ENCODE data around the gene ANKS1B. TPM values are rescaled to one million over a fixed set of nuclear protein-coding genes. Genes with fewer than 3 reads are reported as not detected.

ANKS1B gene
- total RNA-seq, 2 experiments from 2014 or later, result not detected

DNA sequence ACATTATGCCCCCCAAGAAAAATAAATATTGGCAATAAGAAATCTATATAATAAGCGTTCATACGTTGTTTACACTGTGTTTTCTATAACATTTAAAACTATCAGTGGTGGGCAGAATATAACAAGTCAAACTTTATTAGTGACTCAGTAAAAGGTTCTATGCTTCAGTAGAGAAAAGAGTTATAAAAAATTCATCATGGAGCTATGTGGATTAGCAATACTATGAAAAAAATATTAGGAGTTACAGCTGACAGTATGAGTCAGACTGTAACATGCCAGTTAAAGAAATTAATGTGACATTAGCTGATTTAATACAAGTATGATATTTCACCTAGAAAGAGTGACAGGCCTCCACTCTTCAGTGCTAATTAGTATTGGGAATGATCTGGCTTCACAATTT lies 462.3 kb downstream of the ANKS1B start:
- no peak for DNase-seq
- Mint-ChIP-seq H3K4me1 (no peaks in the 10 kb centered on the region), H3K4me3 (no peak overlapping the region), H3K27ac (no peak overlapping the region), H3K9me3 (peaks cover 6% of the 10 kb centered on the region), H3K36me3 (no peaks in the 10 kb centered on the region), H3K27me3 (no peaks in the 10 kb centered on the region)

DNA sequence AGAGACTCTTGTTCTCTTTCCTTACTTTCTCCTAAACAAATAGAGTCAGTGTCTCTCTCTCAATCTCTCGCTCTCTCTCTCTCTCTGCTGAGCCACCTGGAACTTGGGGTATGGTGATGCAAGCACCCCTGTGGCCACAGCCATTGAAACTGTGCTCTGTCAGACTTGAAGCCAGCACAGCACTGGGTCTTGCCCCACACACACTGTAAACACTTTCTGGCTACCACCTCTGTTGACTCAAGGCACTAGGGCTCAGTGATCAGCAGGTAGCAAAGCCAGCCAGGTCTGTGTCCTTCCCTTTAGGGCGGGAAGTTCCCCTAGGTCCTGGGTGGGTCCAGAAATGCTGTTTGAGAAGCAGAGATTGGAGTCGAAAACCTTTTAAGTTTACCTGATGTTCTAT lies 463.1 kb downstream of the ANKS1B start:
- Mint-ChIP-seq H3K4me3 (no peak overlapping the region), H3K27ac (no peak overlapping the region), H3K36me3 (no peaks in the 10 kb centered on the region), H3K4me1 (no peaks in the 10 kb centered on the region), H3K27me3 (no peaks in the 10 kb centered on the region), H3K9me3 (peaks cover 9% of the 10 kb centered on the region)
- DNase-seq, result no peak

DNA sequence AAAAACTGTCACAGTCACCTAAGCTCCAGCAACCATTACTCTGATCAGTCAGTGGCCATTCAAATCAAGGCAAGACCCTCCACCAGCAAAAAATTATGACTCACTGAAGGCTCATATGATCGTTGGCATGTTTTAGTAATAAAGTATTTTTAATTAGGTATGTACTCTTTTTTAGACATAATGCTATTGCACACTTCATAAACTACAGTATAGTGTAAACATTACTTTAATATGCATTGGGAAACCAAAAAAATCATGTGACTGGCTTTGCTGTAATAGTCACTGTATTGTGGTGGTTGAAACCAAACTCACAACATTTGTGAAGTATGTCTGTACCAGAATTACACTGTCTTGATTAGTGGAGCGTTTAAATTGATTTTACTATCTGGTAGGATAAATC lies 471.7 kb downstream of the ANKS1B start:
- H3K9me3 Mint-ChIP-seq, result peaks cover 18% of the 10 kb centered on the region
- no peak overlapping the region for H3K4me3 Mint-ChIP-seq

DNA sequence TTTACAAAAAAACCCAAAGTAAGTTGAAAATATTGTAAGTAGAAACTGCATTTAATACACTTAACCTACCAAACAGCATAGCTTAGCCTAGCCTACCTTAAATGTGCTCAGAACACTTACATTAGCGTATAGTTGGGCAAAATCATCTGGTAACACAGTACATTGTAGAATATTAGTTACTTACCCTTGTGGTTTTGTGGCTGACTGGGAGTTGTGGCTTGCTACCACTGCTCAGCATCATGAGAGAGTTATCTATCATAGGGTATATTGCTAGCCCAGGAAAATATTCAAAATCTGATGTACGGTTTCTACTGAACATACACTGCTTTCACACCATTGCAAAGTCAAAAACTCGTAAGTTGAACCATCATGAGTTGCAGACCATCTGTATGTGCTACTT lies 478.9 kb downstream of the ANKS1B start:
- no peak for DNase-seq
- H3K4me3 Mint-ChIP-seq, result no peak overlapping the region
- H3K4me1 Mint-ChIP-seq, result no peaks in the 10 kb centered on the region
- no peak overlapping the region for H3K27ac Mint-ChIP-seq
- H3K27me3 Mint-ChIP-seq, result no peaks in the 10 kb centered on the region
- peaks cover 6% of the 10 kb centered on the region for H3K9me3 Mint-ChIP-seq
- H3K36me3 Mint-ChIP-seq, result no peaks in the 10 kb centered on the region

More for the DNA sequence above, 471.7 kb downstream of the ANKS1B start:
- Mint-ChIP-seq H3K27me3 (no peaks in the 10 kb centered on the region), H3K27ac (no peak overlapping the region), H3K36me3 (no peaks in the 10 kb centered on the region), H3K4me1 (no peaks in the 10 kb centered on the region)
- DNase-seq, result no peak

DNA sequence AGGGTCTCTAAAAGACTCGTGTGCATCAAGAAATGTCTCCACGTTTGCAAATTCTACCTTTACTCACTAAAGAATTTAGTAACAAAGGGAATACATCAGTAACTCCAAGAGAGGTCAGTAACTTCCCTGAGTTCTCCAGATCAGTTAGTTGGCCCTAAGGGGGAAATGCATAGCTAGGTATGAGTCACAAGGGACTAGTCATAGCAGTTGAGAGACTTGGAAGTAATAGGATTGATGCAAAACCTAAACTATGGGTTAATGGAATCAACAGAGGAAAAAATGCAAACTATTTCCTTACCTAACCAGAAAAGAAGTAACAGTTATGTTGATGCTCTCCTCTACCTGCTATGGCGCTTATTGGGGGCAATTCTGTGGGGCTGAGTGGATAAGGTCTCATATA lies 486.0 kb downstream of the ANKS1B start:
- H3K36me3 Mint-ChIP-seq, result no peaks in the 10 kb centered on the region
- H3K27ac Mint-ChIP-seq, result no peak overlapping the region
- no peak overlapping the region for H3K4me3 Mint-ChIP-seq
- H3K9me3 Mint-ChIP-seq, result peaks cover 3% of the 10 kb centered on the region
- no peaks in the 10 kb centered on the region for H3K27me3 Mint-ChIP-seq
- DNase-seq, result no peak
- no peaks in the 10 kb centered on the region for H3K4me1 Mint-ChIP-seq

DNA sequence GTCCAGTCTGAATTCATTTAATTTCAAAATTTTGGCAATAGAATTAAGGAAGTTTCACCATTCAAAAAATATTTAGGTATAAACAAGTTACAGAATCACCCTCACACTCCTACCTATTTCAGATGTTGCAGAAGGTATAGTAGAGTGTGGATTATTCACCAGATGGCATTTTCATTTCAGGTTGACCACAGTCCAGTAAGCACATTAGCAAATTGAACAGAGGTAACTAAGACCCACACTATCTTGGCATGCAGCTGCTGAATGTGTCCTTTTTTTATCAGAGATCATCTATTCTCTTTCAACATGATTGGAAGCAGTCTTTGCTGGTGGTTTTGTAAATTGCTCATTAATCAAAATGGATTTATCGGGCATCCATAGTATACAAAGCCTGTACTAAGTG lies 488.9 kb downstream of the ANKS1B start:
- H3K4me3 Mint-ChIP-seq, result no peak overlapping the region
- H3K27ac Mint-ChIP-seq, result no peak overlapping the region
- H3K4me1 Mint-ChIP-seq, result no peaks in the 10 kb centered on the region
- H3K27me3 Mint-ChIP-seq, result no peaks in the 10 kb centered on the region
- no peaks in the 10 kb centered on the region for H3K36me3 Mint-ChIP-seq
- H3K9me3 Mint-ChIP-seq, result peaks cover 3% of the 10 kb centered on the region
- DNase-seq, result no peak

DNA sequence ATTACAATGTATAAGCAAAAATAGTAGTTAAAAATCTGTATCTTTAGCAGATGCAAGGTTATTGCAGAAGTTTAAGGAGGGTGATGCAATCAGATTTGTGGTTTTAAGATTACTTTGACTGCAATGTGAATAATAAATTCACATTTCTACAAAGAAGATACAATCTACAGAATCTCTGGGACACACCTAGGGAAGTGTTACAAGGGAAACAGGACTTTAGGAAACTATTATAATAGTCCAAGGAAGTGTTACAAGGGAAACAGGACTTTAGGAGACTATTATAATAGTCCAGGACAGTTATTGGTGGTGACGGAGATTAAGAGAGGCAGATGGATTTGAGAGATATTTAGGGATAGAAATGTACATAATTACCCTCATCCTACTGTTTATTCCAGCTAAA lies 491.5 kb downstream of the ANKS1B start:
- no peak overlapping the region for H3K4me3 Mint-ChIP-seq
- DNase-seq, result no peak
- H3K36me3 Mint-ChIP-seq, result no peaks in the 10 kb centered on the region
- H3K4me1 Mint-ChIP-seq, result no peaks in the 10 kb centered on the region
- H3K9me3 Mint-ChIP-seq, result peaks cover 2% of the 10 kb centered on the region
- H3K27ac Mint-ChIP-seq, result no peak overlapping the region
- no peaks in the 10 kb centered on the region for H3K27me3 Mint-ChIP-seq

DNA sequence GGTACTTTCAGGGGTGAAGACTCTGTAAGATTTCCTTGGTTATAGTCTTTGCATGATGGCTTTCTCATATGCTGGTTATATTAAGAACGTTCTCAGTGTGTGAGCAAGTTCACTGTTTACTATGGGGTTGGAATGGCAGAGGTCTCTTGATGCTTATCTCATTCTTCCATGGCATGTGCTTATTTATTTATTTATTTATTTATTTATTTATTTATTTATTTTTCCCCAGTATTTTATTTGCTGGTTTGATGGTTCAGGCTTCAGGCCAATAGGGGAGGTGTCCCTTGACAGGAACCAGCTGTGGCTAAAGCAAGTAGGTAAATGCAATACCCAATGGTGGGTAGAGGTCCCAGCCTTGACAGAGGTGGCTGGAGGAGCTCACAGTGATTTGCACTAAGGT lies 498.5 kb downstream of the ANKS1B start:
- Mint-ChIP-seq H3K4me1 (no peaks in the 10 kb centered on the region), H3K9me3 (peaks cover 25% of the 10 kb centered on the region), H3K36me3 (no peaks in the 10 kb centered on the region), H3K27ac (no peak overlapping the region), H3K27me3 (no peaks in the 10 kb centered on the region), H3K4me3 (no peak overlapping the region)
- no peak for DNase-seq

DNA sequence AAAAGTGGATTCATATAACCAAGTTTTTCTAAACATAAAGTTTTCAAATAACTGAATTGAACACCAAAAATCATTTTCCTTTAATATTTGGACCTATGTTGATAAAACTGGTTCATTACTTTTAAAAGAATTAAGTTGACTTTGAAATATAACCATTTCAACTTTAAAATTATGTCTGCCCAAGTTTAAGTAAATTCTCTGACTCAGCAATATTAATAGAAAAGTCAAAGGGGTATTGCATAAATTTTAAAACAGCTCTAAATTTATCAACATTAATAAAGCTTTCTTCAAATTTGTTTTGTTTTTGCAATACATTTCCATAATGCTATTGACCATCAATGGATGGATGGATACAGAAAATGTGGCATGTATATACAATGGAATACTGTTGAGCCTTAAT lies 505.6 kb downstream of the ANKS1B start:
- no peaks in the 10 kb centered on the region for H3K27me3 Mint-ChIP-seq
- H3K27ac Mint-ChIP-seq, result no peak overlapping the region
- no peaks in the 10 kb centered on the region for H3K4me1 Mint-ChIP-seq
- no peak for DNase-seq
- H3K36me3 Mint-ChIP-seq, result no peaks in the 10 kb centered on the region
- H3K4me3 Mint-ChIP-seq, result no peak overlapping the region
- peaks cover 15% of the 10 kb centered on the region for H3K9me3 Mint-ChIP-seq

DNA sequence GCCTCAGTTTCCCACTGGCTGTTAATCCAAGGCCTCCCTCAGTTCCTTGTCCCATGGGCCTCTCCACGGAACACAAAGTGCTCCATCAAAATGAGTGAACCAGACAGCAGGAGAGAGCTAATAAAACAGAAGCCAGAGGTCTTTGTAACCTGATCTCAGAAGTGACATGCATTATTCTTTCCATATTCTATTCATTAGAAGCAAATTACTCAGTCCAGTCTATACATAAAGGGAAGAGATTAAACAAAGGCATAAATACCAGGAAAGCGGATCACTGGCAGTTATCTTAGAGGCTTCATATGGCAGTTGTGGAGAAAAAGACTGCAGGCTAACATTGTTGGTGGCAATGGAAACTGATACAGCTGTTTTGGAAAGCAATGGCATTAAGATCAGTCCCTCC lies 507.8 kb downstream of the ANKS1B start:
- Mint-ChIP-seq H3K9me3 (peaks cover 6% of the 10 kb centered on the region), H3K4me1 (no peaks in the 10 kb centered on the region), H3K36me3 (no peaks in the 10 kb centered on the region), H3K27me3 (no peaks in the 10 kb centered on the region), H3K4me3 (no peak overlapping the region), H3K27ac (no peak overlapping the region)
- no peak for DNase-seq

DNA sequence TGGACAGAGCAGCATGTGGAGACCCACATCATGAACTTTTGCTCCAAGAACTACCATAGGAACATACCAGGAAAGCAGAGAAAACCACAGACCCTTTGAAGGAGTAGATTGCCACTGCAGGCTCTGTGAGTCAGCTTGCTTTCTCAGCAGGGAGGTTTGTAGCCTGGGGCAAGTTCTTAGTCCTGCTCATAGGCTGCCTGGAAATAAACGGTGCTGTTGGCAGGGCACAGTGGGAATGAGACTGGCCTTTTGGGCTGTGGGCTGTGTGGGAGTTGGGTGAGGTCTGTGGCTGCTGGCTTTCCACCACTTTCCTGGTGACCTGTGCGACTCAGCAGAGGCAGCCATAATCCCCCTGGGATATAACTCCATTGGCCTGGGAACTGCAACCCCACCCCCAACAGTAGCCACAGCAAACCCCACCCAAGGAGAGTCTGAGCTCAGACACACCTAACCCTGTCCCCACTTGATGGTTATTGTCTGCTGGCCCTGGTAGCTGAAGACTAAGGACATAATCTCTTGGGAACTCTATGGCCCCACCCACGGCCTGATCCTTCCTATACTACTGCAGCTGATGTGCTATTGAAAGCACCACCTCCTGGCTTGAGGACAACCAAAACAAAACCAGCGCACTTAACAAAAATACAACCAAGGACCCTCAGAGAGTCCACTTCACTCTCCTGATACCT lies 529.2 kb downstream of the ANKS1B start:
- Mint-ChIP-seq H3K4me3 (no peak overlapping the region), H3K9me3 (peaks cover 9% of the 10 kb centered on the region), H3K27ac (no peak overlapping the region), H3K4me1 (no peaks in the 10 kb centered on the region), H3K27me3 (no peaks in the 10 kb centered on the region), H3K36me3 (no peaks in the 10 kb centered on the region)
- DNase-seq, result no peak

DNA sequence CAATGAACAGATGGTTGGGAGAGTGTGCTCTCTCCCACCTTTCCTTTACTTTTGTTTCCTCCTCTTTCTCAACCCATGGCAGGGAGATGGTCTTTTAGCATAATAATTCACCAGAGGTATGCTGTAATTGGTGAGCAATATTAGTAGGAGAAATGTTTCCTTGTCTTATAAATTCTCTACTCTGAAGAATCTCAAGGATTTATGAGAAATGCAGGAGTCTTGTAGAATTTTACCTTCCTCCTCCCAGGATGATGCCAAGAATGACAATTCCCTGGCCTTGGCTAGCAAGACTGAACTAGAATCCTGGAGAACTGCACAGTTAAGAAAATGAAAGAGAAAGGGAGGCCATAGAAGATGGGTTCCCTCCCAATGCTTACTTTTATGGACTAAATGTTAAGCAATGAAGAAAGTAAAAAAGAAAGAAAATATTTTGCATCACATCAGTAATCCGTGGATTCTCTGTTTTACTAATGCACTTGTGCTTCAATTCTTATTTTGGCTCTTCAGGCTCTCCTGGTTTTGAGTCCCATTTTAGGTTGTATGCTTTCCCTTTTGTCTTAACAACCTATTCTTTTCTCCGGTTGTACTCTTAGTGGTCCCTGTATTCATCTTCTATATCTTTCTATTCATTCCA lies 530.1 kb downstream of the ANKS1B start:
- no peak overlapping the region for H3K4me3 Mint-ChIP-seq
- H3K36me3 Mint-ChIP-seq, result no peaks in the 10 kb centered on the region
- H3K4me1 Mint-ChIP-seq, result no peaks in the 10 kb centered on the region
- no peaks in the 10 kb centered on the region for H3K27me3 Mint-ChIP-seq
- DNase-seq, result no peak
- peaks cover 9% of the 10 kb centered on the region for H3K9me3 Mint-ChIP-seq
- no peak overlapping the region for H3K27ac Mint-ChIP-seq

DNA sequence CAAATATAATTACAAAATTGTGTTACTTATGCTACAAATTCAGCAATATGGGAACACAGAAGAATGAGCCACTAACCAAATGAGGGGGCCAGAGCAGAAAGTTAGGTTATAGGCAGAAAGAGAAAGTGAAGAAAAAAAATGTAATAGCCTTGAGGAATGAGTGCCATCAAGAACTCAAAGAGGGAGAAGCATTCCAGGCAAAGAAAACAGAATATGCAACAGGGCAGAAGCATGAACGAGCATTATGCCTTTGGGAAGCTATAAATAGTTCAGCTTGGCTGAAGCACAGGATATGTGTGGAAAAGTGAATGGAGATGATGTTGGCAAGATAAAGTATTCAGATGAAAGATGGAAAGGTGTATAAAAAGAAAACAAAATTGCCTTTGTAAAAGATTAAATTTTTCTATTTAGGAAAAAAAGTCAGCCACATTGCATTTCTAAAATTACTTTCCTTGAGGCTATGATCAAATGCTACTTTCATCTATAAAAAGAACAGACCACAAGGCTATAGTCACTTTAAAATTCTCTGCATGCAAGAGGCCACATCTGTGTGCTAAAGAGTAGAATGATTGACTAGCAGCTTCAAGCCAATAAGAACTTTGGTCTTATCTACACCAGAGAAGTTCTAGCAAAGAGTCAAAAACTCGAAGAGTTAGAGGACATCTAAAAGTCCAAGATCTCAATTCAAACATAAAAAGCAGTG lies 530.7 kb downstream of the ANKS1B start:
- no peak for DNase-seq
- no peak overlapping the region for H3K27ac Mint-ChIP-seq
- H3K4me1 Mint-ChIP-seq, result no peaks in the 10 kb centered on the region
- H3K36me3 Mint-ChIP-seq, result no peaks in the 10 kb centered on the region
- H3K9me3 Mint-ChIP-seq, result peaks cover 9% of the 10 kb centered on the region
- no peak overlapping the region for H3K4me3 Mint-ChIP-seq
- H3K27me3 Mint-ChIP-seq, result no peaks in the 10 kb centered on the region

DNA sequence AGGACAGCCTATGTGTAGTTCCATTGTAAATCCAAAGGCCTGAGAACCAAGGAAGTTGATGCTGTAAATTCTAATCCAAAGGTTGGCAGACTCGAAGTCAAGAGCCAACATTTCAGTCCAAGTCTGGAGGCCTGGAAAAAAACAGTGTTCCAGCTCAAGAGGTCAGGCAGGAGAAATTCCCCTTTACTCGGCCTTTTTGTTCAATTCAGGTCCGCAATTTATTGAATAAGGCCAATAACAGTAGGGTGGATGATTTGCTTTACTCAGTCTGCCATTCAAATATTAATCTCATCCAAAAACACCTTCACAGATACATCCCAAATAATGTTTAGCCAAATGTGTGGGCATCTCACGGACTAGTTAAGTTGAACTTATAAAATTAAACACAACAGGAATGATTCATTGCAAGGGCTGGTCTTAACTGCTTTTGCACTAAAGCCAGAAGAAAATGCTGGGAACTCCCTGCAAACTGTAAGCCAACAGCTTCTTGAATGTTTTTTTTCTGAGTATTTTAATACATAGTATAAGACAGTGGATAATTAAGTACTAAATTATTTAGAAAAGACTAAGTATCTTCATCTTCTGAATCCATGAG lies 534.6 kb downstream of the ANKS1B start:
- no peaks in the 10 kb centered on the region for H3K27me3 Mint-ChIP-seq
- H3K27ac Mint-ChIP-seq, result no peak overlapping the region
- DNase-seq, result no peak
- peaks cover 6% of the 10 kb centered on the region for H3K9me3 Mint-ChIP-seq
- no peaks in the 10 kb centered on the region for H3K36me3 Mint-ChIP-seq
- no peak overlapping the region for H3K4me3 Mint-ChIP-seq
- H3K4me1 Mint-ChIP-seq, result no peaks in the 10 kb centered on the region

DNA sequence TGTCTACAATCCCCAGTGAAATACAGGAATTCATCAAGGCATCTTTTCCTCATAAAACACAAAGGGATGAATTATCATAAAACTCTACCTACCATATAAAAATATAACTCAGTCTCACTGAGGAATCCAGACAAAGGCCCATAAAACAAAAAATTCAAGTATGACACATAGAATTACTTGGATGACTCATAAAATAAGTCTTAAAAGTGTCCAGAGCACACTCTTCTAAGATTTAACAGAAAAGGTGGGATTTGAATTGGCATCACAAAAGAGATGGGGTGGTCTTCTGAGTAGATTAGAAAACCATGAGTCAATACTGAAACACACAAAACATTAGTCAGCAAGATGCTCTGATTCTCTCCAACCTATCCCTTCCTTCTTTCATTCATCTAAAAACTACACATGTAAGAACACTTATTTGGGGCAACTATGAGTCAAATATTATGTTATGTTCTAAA lies 539.8 kb downstream of the ANKS1B start:
- H3K9me3 Mint-ChIP-seq, result peaks cover 3% of the 10 kb centered on the region
- no peak overlapping the region for H3K27ac Mint-ChIP-seq
- no peaks in the 10 kb centered on the region for H3K36me3 Mint-ChIP-seq
- H3K27me3 Mint-ChIP-seq, result no peaks in the 10 kb centered on the region
- no peak overlapping the region for H3K4me3 Mint-ChIP-seq
- DNase-seq, result no peak
- no peaks in the 10 kb centered on the region for H3K4me1 Mint-ChIP-seq
